Fibroblast of lung (primary cell): Measurements from ENCODE around the gene CDC34. TPM values are rescaled to one million over a fixed set of nuclear protein-coding genes. Genes with fewer than 3 reads are reported as not detected.

Experiments
- DNase-seq, 2 donors: peaks; one replicate each; pipeline versions ENCODE4 v3.0.0 to v3.0.0-alpha.2; 2010; ENCODE audit warnings: low read depth in 2 of 2
- H2AFZ ChIP-seq: 2 replicates; pipeline ENCODE4 v1.5.1; 2012; ENCODE audit warnings: low read length, control low read depth, inconsistent platforms
- H3K27ac ChIP-seq: 2 replicates; pipeline ENCODE4 v1.5.1; 2011; ENCODE audit warnings: low read length, control low read depth; ENCODE audit not compliant: insufficient read depth
- H3K27me3 ChIP-seq: 2 replicates; pipeline ENCODE4 v1.5.1; 2011; ENCODE audit warnings: mild to moderate bottlenecking, low read length; ENCODE audit not compliant: control insufficient read depth, insufficient read depth
- H3K36me3 ChIP-seq: 2 replicates; pipeline ENCODE4 v1.5.1; 2011; ENCODE audit warnings: low read length; ENCODE audit not compliant: control insufficient read depth, insufficient read depth
- H3K4me1 ChIP-seq: 2 replicates; pipeline ENCODE4 v1.5.1; 2011; ENCODE audit warnings: low read length; ENCODE audit not compliant: control insufficient read depth, insufficient read depth; ENCODE audit errors: extremely low read depth
- H3K4me2 ChIP-seq: 2 replicates; pipeline ENCODE4 v1.5.1; 2011; ENCODE audit warnings: low read length, control low read depth; ENCODE audit not compliant: insufficient read depth; ENCODE audit errors: extremely low read depth
- H3K4me3 ChIP-seq, 4 experiments: fragments of 200-600 bp in 1 of 4; sonication (generic) in 1 of 4; replicated peaks in 1 of 4; 2 replicates each; pipeline ENCODE4 v1.5.1; 2011 to 2016; ENCODE audit warnings: low read length in 4 of 4, low read depth in 3 of 4, mild to moderate bottlenecking in 3 of 4, control low read depth in 2 of 4, inconsistent platforms in 1 of 4, mixed read lengths in 1 of 4; ENCODE audit not compliant: insufficient read depth in 1 of 4; ENCODE audit errors: control extremely low read depth in 1 of 4
- H3K79me2 ChIP-seq: 2 replicates; pipeline ENCODE4 v1.5.1; 2012; ENCODE audit warnings: mild to moderate bottlenecking, low read length, inconsistent platforms; ENCODE audit not compliant: control insufficient read depth, insufficient read depth
- H3K9ac ChIP-seq: 2 replicates; pipeline ENCODE4 v1.5.1; 2011; ENCODE audit warnings: mild to moderate bottlenecking, low read length, control low read depth; ENCODE audit not compliant: insufficient read depth
- H3K9me3 ChIP-seq: 2 replicates; pipeline ENCODE4 v1.5.1; 2012; ENCODE audit warnings: low read depth, low read length; ENCODE audit not compliant: control insufficient read depth, insufficient read depth
- H4K20me1 ChIP-seq: 2 replicates; pipeline ENCODE4 v1.5.1; 2011; ENCODE audit warnings: low read length; ENCODE audit not compliant: control insufficient read depth, insufficient read depth; ENCODE audit errors: extremely low read depth
- CTCF ChIP-seq, 2 donors: IDR thresholded peaks in 1 of 2; conservative IDR thresholded peaks in 1 of 2; 1 replicate in 1 of 2; 2 replicates in 1 of 2; pipeline ENCODE4 v1.5.1; 2011 to 2012; ENCODE audit warnings: low read length in 2 of 2, control low read depth in 1 of 2, inconsistent platforms in 1 of 2, low read depth in 1 of 2, mild to moderate bottlenecking in 1 of 2
- EZH2 ChIP-seq: IDR thresholded peaks from 2 replicates; pipeline ENCODE4 v1.5.1; 2012; ENCODE audit warnings: low read length, control low read depth, mild to moderate bottlenecking; ENCODE audit errors: missing control alignments
- polyA plus RNA-seq, 2 donors: library from polyadenylated mRNA; depleted of rRNA in 1 of 2; stranded (reverse) in 1 of 2; unstranded in 1 of 2; fragments of >200 nt; gene quantifications; 2 replicates each; pipeline ENCODE4 v1.2.1, GENCODE V29; 2011 to 2012; ENCODE audit warnings: missing spikeins in 1 of 2
- total RNA-seq: library from RNA; depleted of rRNA; stranded (reverse); fragments of >200 nt; gene quantifications from 2 replicates; pipeline ENCODE4 v1.2.1, GENCODE V29; 2014

Gene CDC34
- total and polyA plus RNA-seq, 2 donors (not counting 1 experiment from before 2014, with no cell fraction given), result 23.3 to 72.5 TPM

- peak overlapping the region; percentile 94 for H3K9ac ChIP-seq
- peak overlapping the region; percentile 85 for H3K4me2 ChIP-seq
- peak; percentile 33 to 38 for DNase-seq
- peak overlapping the region; percentile 54 to 88 (median 64) for H3K4me3 ChIP-seq
- H4K20me1 ChIP-seq, result no peaks in the 10 kb centered on the region
- no peaks in the 10 kb centered on the region for H3K9me3 ChIP-seq
- peak overlapping the region; percentile 55 for H2AFZ ChIP-seq
- peaks cover 7% of the 10 kb centered on the region for H3K4me1 ChIP-seq
- H3K27ac ChIP-seq, result peak overlapping the region; percentile 61
- TF ChIP-seq EZH2 (no peak), CTCF (conservative IDR thresholded peaks at IDR 0.05 in 1 of 2, IDR thresholded peaks at IDR 0.05 in 1 of 2; ENCODE audit: low read depth in 1 of 2, low read length in 2 of 2) (no peak)
- H3K36me3 ChIP-seq, result no peaks in the 10 kb centered on the region
- H3K79me2 ChIP-seq, result no peaks in the 10 kb centered on the region
- H3K27me3 ChIP-seq, result no peaks in the 10 kb centered on the region
Observed at GRCh38 chr19:489418-490196, 42.0 kb upstream of the CDC34 start.

- Histone ChIP-seq H3K4me2 (no peak overlapping the region), H3K4me3 (no peak overlapping the region), H3K36me3 (no peaks in the 10 kb centered on the region), H3K79me2 (no peaks in the 10 kb centered on the region), H3K27me3 (no peaks in the 10 kb centered on the region), H2AFZ (no peak overlapping the region), H3K9me3 (no peaks in the 10 kb centered on the region), H3K9ac (no peak overlapping the region), H3K27ac (no peak overlapping the region), H4K20me1 (no peaks in the 10 kb centered on the region), H3K4me1 (peaks cover 3% of the 10 kb centered on the region)
- peak in 1 of 2 donors; percentile 23 for DNase-seq
- TF ChIP-seq CTCF (conservative IDR thresholded peaks at IDR 0.05 in 1 of 2, IDR thresholded peaks at IDR 0.05 in 1 of 2; ENCODE audit: low read depth in 1 of 2, low read length in 2 of 2) (no peak), EZH2 (no peak)
Observed at GRCh38 chr19:491146-491741, 40.3 kb upstream of the CDC34 start.

DNA sequence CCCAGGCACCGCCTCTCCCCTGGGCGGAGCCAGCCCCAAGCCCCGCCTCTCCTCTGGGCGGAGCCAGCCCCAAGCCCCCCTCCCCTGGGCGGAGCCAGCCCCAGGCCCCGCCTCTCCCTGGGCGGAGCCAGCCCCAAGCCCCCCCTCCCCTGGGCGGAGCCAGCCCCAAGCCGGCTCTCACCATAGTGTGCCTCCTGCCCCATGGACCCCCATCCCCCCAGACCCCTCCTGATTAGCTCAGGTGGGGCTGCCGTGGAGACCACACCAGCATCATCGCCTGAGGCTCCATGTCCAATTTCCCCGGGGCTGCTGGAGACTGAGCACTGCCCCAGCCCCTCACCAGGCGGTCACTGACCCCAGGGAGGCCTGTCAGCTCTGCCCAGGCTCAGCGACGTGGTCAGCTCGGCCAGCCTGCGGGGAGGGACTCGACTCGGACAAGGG is 39.4 kb upstream of the CDC34 start:
- H3K4me3 ChIP-seq, result no peak overlapping the region
- no peaks in the 10 kb centered on the region for H4K20me1 ChIP-seq
- no peak overlapping the region for H3K4me2 ChIP-seq
- H3K27me3 ChIP-seq, result no peaks in the 10 kb centered on the region
- no peaks in the 10 kb centered on the region for H3K36me3 ChIP-seq
- no peaks in the 10 kb centered on the region for H3K79me2 ChIP-seq
- no peak for DNase-seq
- H2AFZ ChIP-seq, result no peak overlapping the region
- H3K9me3 ChIP-seq, result no peaks in the 10 kb centered on the region
- H3K27ac ChIP-seq, result no peak overlapping the region
- TF ChIP-seq CTCF (conservative IDR thresholded peaks at IDR 0.05 in 1 of 2, IDR thresholded peaks at IDR 0.05 in 1 of 2; ENCODE audit: low read depth in 1 of 2, low read length in 2 of 2) (no peak), EZH2 (no peak)
- no peak overlapping the region for H3K9ac ChIP-seq
- peaks cover 3% of the 10 kb centered on the region for H3K4me1 ChIP-seq
